Epidermal melanocyte (primary cell): ENCODE data around the gene SBF2.

ENCODE experiments used
- DNase-seq: peaks from one replicate; pipeline ENCODE4 v3.0.0; 2011; ENCODE audit warnings: low spot score; ENCODE audit not compliant: insufficient read length

The SBF2 gene

GRCh38 chr11:10317776-10318526 is 23.9 kb upstream of the SBF2 start:
- no peak for DNase-seq

DNA sequence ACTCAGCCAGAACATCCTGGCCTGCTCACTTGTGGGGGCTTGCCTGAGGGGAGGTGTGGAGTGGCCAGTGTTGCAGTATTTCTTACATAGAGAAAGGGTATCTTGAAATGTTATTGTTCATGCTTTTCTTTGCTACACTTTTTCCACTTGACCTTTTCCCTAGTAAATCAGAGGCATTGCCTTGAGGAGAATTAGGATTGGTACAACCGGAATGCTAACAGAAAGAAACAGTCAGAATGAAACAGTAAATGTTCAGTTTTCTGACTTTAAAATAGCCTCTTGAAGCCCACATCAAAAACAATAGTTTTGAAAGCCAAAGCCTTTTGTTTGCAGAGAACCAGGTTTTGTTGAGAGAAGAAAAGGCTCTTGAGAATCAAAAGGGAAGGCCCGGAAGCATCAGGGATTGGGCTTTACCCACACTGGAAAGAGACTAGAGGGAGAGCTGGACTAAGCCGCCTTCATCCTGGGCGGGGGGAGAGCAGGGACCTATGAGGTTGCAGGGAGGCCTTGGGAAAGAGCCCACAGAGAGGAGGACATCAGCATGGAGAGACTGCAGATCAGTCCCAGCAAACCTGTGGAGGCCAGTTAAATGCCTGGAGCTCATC is 23.2 kb upstream of the SBF2 start:
- no peak for DNase-seq

- no peak for DNase-seq
Observed at GRCh38 chr11:10315083-10315482, 21.1 kb upstream of the SBF2 start.

DNA sequence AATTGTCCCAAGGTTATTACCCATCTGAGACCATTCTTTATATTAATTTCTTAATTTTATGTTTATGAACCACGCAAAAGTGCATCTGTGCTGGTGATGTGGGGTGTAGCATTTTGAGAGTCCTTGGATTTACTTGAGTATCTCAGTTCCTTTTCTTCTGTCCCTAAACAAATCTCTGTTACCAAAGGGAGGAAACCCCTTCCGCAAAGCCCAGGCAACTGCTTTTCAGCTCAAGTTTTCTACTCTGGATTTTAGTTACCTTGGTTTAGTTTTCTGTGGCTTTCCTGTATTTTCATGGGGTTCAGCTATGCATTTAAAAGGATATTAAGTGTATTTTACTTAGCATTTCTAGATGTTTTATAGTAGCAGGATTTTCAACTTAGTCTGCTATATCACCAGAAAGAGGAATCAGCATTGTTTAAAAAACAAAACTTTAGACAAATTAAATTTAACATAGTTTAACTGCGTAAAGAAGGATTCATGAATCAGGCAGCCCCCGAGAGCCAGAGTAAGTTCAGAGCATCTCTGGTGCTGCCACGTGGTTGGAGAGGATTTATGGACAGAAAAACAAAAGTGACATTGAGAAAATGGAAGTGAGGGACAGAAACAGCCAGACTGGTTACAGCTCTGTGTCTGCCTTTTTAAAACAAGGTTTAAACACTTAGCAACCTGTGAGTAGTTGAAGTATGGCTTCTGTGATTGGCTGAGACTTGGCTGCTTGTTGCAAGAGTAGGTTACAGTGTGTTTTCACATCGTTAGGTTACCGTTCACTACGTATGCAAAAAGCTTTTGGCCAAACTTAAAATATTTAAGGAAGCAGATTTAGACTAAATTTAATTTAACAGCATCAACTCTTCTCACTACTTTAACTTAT is 20.4 kb upstream of the SBF2 start:
- DNase-seq: no peak

DNA sequence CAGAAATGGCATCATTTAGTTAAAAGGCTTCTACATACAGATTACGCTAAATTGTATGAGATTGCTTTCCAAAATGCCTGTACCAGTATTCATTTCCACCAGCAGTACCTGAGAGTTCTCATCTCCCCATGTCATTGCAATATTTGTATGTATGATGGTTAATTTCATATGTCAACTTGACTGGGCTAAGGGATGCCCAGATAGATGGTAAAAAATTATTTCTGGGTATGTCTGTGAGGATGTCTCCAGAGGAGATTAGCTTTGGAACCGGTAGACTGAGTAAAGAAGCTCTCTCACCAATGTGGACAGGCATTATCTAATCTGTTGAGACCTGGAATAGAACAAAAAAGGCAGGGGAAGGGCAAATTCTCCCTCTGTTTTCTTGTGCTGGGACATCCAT is 17.8 kb upstream of the SBF2 start:
- no peak for DNase-seq

GRCh38 chr11:10310301-10310841 is 16.4 kb upstream of the SBF2 start:
- DNase-seq: no peak

DNA sequence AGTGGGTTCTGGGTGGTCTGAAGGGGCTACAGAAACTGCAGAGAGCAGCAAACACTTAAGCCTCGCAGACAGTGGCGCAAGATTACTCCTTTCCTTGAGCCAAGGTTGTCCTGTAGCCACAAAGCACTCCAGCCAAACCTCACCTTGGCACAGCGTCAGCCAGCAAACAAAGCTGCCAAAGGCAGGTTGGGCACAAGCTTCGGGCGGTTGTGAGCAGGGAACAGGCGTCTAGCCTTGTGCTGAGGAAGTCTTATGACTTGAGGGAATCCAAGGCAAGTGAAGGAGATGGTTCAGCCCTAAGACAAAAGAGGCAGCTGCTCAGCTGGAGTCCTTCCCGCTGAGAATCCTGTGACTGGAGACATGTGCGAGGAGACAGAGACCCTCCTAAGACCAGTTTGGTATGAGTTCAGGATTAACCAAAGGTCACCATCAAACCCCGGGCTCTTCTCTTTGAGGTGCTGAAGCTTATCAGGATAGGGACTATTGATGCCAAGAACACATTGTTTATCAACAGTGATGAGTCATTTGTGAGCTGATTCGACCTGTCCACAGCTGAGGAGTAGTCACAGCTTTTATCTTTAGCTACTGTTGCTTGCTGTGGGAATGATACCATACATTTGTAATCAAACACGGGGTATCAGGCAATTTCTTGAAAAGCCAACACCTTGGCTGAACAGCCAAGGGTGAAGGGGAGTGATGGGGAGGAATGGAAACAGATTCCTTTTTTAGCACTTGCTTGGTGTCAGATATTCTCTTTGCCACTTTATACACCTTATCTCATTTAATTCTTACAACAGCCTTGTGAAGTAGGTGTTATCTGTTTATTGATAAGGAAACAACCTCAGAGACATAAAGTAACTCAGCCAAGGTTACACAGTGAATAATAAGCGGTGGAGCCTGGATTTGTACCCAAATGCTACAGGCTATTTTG is 15.4 kb upstream of the SBF2 start:
- DNase-seq: no peak

DNA sequence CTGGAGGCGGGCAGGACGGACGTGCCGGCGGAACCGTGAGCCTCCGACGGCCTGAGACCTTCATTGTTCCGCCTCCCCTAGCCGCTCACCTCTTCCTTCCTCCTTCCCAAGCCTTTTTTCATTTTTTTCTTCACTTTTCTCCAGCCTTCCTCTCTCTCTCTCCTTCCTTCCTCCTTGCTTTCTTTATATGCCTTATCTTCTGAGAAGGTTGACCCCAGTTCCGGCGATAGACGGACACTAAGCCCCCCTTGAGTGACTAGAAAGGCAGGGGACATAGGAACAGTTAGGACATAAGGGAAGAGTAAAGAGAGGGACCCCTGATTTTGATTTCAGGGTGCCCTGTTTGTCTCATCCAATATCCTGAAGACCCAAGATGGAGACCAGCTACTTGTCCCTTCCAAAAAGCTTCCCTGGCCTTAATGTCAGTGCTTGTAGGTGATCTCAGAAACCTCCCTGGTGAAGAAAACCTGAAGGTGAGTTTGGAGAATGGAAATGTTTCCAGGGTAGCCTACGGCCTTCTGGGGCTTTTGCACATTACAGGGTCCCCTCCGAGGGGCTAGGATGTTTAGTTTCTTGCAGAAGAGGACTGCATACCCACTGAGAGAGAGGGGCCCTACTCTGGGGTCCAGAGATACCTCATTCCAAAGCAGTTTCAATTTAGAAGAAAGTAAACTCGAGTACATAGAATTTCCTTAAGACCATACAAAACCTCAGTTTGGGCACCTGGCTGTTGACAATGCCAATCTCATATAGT is 14.4 kb upstream of the SBF2 start:
- no peak for DNase-seq

DNA sequence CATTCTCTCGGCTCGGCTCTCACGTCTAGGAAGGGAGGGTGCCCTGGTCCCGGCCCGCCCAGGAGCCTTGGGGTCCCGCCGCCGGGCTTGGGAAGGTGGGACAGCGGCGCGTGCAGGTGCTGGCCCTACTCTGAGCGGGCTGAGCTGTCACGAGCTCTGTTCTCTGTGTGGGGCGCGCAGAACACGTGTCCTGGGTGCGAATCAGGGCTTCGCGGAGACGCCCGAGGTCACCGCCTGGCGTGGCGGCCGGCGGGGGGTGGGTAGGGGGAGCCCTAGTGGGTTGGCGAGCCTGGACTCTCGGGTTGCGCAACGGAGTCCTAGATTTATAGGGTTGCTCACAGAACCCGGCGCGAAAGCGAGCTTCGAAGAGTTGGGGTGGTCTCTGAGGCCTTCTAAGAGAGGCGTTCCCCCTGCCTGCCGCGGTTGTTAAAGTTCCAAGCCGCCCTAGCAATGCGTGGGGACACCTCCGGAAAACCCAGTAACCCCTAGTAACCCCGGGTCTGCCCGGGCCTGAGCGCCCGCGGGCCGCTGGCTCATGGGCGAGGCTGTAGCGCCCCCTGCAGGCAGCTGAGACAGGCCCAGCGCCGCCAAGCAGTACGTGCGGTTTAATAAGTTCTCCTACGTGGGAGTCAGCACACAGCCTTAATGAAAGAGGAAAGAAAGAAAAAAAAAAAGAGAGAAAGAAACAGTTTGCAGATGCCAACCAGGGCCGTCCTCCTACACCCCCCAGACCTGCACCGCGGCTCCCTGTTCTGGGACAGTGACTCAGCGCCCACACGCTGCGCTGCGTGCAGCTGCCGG is 13.6 kb upstream of the SBF2 start:
- peak; percentile 80 for DNase-seq

DNA sequence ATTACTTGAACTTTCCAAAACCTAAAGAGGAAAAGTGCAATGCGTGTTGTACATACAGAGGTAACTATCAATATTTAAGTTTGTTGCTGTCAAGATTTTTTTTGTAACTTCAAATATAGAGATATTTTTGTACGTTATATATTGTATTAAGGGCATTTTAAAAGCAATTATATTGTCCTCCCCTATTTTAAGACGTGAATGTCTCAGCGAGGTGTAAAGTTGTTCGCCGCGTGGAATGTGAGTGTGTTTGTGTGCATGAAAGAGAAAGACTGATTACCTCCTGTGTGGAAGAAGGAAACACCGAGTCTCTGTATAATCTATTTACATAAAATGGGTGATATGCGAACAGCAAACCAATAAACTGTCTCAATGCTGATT is 13.0 kb upstream of the SBF2 start:
- no peak for DNase-seq

DNA sequence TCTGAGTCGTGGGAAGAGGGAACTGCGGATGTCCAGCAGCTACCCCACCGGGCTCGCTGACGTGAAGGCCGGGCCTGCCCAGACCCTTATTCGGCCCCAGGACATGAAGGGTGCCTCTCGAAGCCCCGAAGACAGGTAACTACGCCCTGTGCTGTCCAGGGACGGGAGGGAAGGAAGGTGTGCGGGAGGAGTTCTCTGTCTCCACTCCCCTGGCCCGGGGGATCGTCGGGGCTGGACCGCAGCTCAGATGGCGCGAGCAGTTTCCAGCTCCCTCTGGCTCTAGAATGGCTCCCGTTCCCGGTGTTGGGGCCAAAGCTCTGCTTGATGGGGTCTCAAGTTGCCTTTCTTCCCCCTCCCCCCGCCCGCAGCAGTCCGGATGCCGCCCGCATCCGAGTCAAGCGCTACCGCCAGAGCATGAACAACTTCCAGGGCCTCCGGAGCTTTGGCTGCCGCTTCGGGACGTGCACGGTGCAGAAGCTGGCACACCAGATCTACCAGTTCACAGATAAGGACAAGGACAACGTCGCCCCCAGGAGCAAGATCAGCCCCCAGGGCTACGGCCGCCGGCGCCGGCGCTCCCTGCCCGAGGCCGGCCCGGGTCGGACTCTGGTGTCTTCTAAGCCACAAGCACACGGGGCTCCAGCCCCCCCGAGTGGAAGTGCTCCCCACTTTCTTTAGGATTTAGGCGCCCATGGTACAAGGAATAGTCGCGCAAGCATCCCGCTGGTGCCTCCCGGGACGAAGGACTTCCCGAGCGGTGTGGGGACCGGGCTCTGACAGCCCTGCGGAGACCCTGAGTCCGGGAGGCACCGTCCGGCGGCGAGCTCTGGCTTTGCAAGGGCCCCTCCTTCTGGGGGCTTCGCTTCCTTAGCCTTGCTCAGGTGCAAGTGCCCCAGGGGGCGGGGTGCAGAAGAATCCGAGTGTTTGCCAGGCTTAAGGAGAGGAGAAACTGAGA is 12.2 kb upstream of the SBF2 start:
- no peak for DNase-seq

DNA sequence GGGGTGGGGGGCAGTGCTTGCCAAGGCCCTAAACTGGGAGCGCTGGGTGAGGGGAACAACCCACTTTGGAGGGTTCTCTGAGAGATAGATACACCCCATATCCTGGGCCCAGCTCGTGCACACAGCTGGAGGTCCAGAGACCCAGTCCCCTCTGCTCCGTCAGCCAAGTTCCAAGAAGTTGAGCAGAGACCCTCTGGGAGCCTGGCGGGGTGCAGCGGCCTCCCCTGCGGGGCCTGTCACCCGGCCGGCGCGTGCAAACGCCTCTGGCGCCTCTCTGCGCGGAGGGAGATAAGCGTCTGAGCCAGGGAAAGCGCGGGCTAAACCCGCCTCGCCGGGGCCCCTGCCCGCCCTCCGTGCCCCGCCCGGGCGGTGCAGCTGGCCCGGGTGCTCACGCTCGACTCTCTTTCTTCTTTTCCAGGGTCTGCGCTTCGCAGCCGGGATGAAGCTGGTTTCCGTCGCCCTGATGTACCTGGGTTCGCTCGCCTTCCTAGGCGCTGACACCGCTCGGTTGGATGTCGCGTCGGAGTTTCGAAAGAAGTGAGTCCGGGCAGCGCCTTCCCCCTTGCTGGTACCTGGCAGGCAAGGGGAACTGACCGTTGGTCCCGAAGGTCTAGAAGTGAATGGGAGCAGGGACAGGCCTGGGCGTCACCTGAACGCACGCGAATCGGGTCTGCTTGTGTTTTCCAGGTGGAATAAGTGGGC is 11.4 kb upstream of the SBF2 start:
- DNase-seq: no peak

GRCh38 chr11:10304495-10305261 is 10.7 kb upstream of the SBF2 start, which contains the start of gene ADM:
Gene ADM (plus strand): TSS chr11:10305073. CDS start chr11:10305701, 628 bp downstream.
- DNase-seq: peak; percentile 65

DNA sequence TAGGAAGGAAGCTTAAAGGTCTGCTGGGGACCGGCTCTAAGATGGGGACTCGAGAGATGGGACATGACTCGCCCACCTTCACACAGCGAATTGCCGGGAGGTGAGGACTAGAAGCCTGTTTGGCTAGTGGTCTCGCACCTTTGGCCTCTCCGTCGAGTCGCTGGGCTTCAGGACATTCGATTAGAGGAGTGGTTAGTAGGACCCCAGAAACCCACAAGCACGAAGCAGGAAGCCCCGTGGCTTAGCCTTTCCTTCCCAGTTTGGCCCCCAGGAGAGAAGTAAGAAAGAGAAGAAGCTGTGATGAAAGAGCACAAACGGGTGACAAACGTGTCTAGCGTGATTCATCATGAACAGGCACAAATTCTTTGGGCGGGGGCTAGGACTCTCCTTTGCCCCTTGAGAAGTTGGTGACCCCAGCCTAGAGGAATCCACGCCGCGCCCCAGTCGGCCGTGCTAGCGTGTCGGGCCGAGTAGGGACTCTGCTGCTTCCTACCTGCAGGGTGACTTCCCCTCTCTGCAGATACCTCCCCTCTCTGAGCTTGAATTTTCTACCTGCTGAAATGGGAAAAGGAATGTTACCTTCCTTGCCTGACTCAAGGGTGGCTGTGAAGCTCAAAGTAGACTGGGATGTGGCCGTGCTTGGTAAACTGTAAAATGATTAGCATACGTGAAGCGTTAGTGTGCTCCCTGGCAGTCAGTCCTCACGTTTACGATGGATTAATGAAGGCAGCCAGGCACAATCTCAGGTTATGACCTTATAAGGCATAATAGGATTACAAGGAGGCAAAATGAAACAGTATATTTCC is 9.7 kb upstream of the SBF2 start:
- DNase-seq: no peak

DNA sequence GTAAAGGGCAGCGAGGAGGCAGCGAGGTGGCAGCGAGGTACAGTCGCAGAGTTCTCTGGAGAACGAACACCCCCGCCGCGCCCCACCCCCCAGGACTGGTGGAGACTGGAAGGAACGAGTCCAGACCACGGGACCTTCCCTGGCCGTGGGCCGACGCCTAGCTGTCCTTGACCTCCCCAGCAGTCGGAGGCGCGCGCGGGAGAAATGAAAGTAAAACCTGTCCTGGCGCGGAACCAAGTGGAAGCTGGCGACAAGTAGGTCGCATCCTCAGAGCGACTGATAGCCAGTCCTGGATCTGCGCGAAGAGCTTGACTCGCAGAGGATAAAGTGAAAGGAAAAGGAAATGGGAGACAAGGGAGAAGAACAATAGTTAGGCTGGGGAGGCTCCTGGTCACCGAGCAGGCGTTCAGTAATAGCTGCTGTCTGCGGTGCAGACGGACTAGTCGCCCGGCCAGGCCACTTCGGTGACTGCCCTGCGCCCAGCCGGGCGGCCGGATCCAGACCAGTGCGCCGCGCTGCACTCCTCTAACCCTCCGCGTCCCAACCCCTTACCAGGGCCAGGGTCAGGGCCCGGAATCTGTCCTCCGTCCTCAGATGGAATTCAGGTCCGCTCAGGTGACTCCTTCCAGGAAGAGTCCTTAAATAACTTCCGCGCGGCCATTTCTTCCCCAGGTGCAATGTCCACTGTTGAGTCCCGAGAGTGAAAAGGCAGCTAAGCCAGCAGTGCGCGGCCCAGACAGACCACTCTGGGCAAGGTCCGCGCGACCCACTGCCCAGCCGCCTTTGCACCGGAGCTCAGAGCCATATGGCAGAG is 8.9 kb upstream of the SBF2 start:
- DNase-seq: no peak
